Transverse colon (tissue), 4 donors: ENCODE results near the gene HAUS1. TPM values are rescaled to one million over a fixed set of nuclear protein-coding genes. Genes with fewer than 3 reads are reported as not detected.

ENCODE experiments used
- DNase-seq: peaks from one replicate; pipeline ENCODE4 v3.0.0-alpha.2; 2019
- H3K27ac ChIP-seq, 4 donors: fragments of 200-600 bp; sonication (generic); 2 replicates each; pipeline ENCODE4 v1.5.1; 2016 to 2018; ENCODE audit warnings: inconsistent platforms in 4 of 4
- H3K27me3 ChIP-seq: fragments of 200-600 bp; sonication (generic); 2 replicates; pipeline ENCODE4 v1.5.1; 2017; ENCODE audit warnings: inconsistent platforms
- H3K36me3 ChIP-seq, 4 donors: fragments of 200-600 bp; sonication (generic); 2 replicates each; pipeline ENCODE4 v1.5.1; 2017 to 2019; ENCODE audit warnings: inconsistent platforms in 4 of 4
- H3K4me1 ChIP-seq, 4 donors: fragments of 200-600 bp; sonication (generic); 2 replicates each; pipeline ENCODE4 v1.5.1; 2017 to 2020; ENCODE audit warnings: inconsistent platforms in 4 of 4
- H3K4me3 ChIP-seq, 4 donors: fragments of 200-600 bp; sonication (generic); 1 replicate in 1 of 4; 2 replicates in 3 of 4; pipeline versions ENCODE4 v1.5.1 to v1.6.1; 2017 to 2019; ENCODE audit warnings: inconsistent platforms in 4 of 4
- H3K9me3 ChIP-seq, 2 donors: fragments of 200-600 bp; sonication (generic); 2 replicates each; pipeline ENCODE4 v1.5.1; 2017 to 2019; ENCODE audit warnings: inconsistent platforms in 2 of 2
- CTCF ChIP-seq, 5 experiments: fragments of 200-600 bp in 3 of 5; fragments of 450-650 bp in 2 of 5; sonication (generic) in 3 of 5; IDR thresholded peaks; 1 replicate in 2 of 5; 2 replicates in 3 of 5; pipeline ENCODE4 v1.5.1; 2016 to 2017; ENCODE audit warnings: antibody characterized with exemption in 5 of 5, inconsistent platforms in 3 of 5, mild to moderate bottlenecking in 2 of 5, moderate library complexity in 1 of 5
- EP300 ChIP-seq: sonication (generic); formaldehyde crosslinking; IDR thresholded peaks from one replicate; pipeline ENCODE4 v1.6.1; 2017; ENCODE audit warnings: antibody characterized with exemption, low read depth
- POLR2A ChIP-seq: fragments of 450-650 bp; IDR thresholded peaks from one replicate; pipeline ENCODE4 v1.6.1; 2016; ENCODE audit warnings: antibody characterized with exemption, mild to moderate bottlenecking, moderate library complexity
- POLR2AphosphoS5 ChIP-seq, 3 donors: sonication (generic); formaldehyde crosslinking; IDR thresholded peaks; one replicate each; pipeline ENCODE4 v1.6.1; 2016; ENCODE audit warnings: antibody characterized with exemption in 3 of 3
- WGBS, 2 donors: methylation state at CpG; one replicate each; pipeline ENCODE4 v1.1.5; 2018; ENCODE audit warnings: low coverage in 1 of 2; 5-methylcytosine and 5-hydroxymethylcytosine counted together
- in situ Hi-C, 4 donors: fragments of 200-750 bp; cut with MboI; loops; one replicate each; pipeline versions ENCODE4 v1.15.0 to v1.15.1; 2017; ENCODE audit warnings: low sequenced_read_pairs in 3 of 4, low pct_ligation_motif_present in 1 of 4, low pct_unique_long_range_greater_than_20kb in 1 of 4
- intact Hi-C: fragments of 100-400 bp; cut with DNase I; formaldehyde crosslinking; loops from one replicate; pipeline ENCODE4 v1.15.1; 2023; ENCODE audit warnings: low total_unique reads
- total RNA-seq, 4 donors: library from RNA; depleted of rRNA; stranded (reverse); fragments of >200 nt; gene quantifications; one replicate each; pipeline ENCODE4 v1.1.0, GENCODE V29; 2016

HAUS1 gene
- total RNA-seq, 4 donors from 2014 or later: 1.6 to 33.5 (median 19.8) TPM; not detected in 1

- no peak overlapping the region for H3K4me3 ChIP-seq
- peak; percentile 25 for DNase-seq
- TF ChIP-seq POLR2A (no peak), POLR2AphosphoS5 (IDR thresholded peaks at IDR 0.05) (no peak), CTCF (IDR thresholded peaks at IDR 0.05) (peak; percentile 56 to 71 (median 67)), EP300 (no peak)
- no peaks in the 10 kb centered on the region for H3K4me1 ChIP-seq
- 0 to 5% methylated on average over 1 to 2 of the region's 2 CpGs for WGBS, 2 donors
- in situ Hi-C loops (loop anchor here in 3 of 4 donors (5.0 to 10.0 kb wide), 3 partner anchors 506 to 516 kb away; partner anchors contain the start of gene LOXHD1 (in 2 of the 3)), intact Hi-C loops (loop anchor here (5.0 kb wide), 1 partner anchor 513 kb away; no protein-coding TSS in a partner anchor)
- no peaks in the 10 kb centered on the region for H3K27me3 ChIP-seq
- no peaks in the 10 kb centered on the region for H3K9me3 ChIP-seq
- no peak overlapping the region for H3K27ac ChIP-seq
- H3K36me3 ChIP-seq: no peaks in the 10 kb centered on the region
These were observed 44.6 kb downstream of the HAUS1 start for GRCh38 chr18:46148810-46149209.

- Histone ChIP-seq H3K36me3 (no peaks in the 10 kb centered on the region), H3K4me1 (no peaks in the 10 kb centered on the region), H3K27me3 (no peaks in the 10 kb centered on the region), H3K4me3 (no peak overlapping the region), H3K27ac (no peak overlapping the region), H3K9me3 (no peaks in the 10 kb centered on the region)
- intact Hi-C loops (no loop called here), in situ Hi-C loops (loop anchor here in 3 of 4 donors (10.0 to 25.0 kb wide), 2 partner anchors 335 to 502 kb away; partner anchors contain the start of gene LOXHD1 (in 1 of the 3))
- TF ChIP-seq EP300: no peak
- TF ChIP-seq POLR2A: no peak
- no peak for TF ChIP-seq POLR2AphosphoS5 (IDR thresholded peaks at IDR 0.05)
- TF ChIP-seq CTCF (IDR thresholded peaks at IDR 0.05): no peak
- no peak for DNase-seq
- WGBS, 2 donors: 60 to 69% methylated on average over 1 to 7 of the region's 7 CpGs
These were observed 48.2 kb downstream of the HAUS1 start for GRCh38 chr18:46152436-46152807.

- H3K27me3 ChIP-seq: no peaks in the 10 kb centered on the region
- intact Hi-C loops (no loop called here), in situ Hi-C loops (loop anchor here in 3 of 4 donors (10.0 to 25.0 kb wide), 2 partner anchors 334 to 502 kb away; partner anchors contain the start of gene LOXHD1 (in 1 of the 3))
- H3K9me3 ChIP-seq: no peaks in the 10 kb centered on the region
- WGBS, 2 donors: 64 to 71% methylated on average over 1 to 8 of the region's 8 CpGs
- no peaks in the 10 kb centered on the region for H3K4me1 ChIP-seq
- H3K36me3 ChIP-seq: no peaks in the 10 kb centered on the region
- no peak overlapping the region for H3K27ac ChIP-seq
- DNase-seq: no peak
- no peak overlapping the region for H3K4me3 ChIP-seq
- TF ChIP-seq EP300: no peak
- TF ChIP-seq POLR2AphosphoS5 (IDR thresholded peaks at IDR 0.05): no peak
- no peak for TF ChIP-seq CTCF (IDR thresholded peaks at IDR 0.05)
- no peak for TF ChIP-seq POLR2A
These were observed 48.8 kb downstream of the HAUS1 start for GRCh38 chr18:46152808-46153617.

GRCh38 chr18:46155641-46156051, 51.5 kb downstream of the HAUS1 start:
- no peak overlapping the region for H3K27ac ChIP-seq
- no peaks in the 10 kb centered on the region for H3K36me3 ChIP-seq
- DNase-seq: no peak
- H3K9me3 ChIP-seq: no peaks in the 10 kb centered on the region
- WGBS, 2 donors: 73 to 89% methylated on average over 2 of the region's 2 CpGs
- no peaks in the 10 kb centered on the region for H3K4me1 ChIP-seq
- in situ Hi-C loops: loop anchor here in 3 of 4 donors (10.0 to 25.0 kb wide), 2 partner anchors 332 to 499 kb away; partner anchors contain the start of gene LOXHD1 (in 1 of the 3)
- H3K4me3 ChIP-seq: no peak overlapping the region
- intact Hi-C loops: no loop called here
- TF ChIP-seq CTCF (IDR thresholded peaks at IDR 0.05): no peak
- TF ChIP-seq POLR2A: no peak
- no peak for TF ChIP-seq EP300
- no peak for TF ChIP-seq POLR2AphosphoS5 (IDR thresholded peaks at IDR 0.05)
- H3K27me3 ChIP-seq: no peaks in the 10 kb centered on the region
